ENCODE measurements around the gene BTG3. TPM values are rescaled to one million over a fixed set of nuclear protein-coding genes. Genes with fewer than 3 reads are reported as not detected.
A peak's percentile ranks its signal among the peaks of the same experiment; 100 is the strongest.

The BTG3 gene
- total RNA-seq, 2 donors from 2014 or later: 21.6 to 25.2 TPM

DNA sequence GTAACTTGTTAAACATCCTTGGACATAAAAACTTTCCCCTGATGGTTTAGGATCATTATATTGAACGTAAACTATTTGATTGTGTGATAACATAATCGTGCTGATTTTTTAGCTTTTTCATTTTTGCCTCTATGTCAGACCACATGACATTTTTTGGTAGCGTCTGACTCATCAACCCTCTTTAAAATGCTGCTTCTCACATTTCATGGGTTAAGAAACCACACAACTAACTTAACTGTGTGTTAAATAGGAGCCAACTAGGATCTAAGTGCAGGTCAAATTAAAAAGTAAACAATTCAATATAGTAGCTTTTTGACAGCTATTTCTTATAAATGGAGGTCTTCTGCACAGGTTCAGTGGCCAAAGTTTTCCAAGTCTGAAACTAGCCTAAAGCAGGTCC is 9.8 kb downstream of the BTG3 start:
- DNase-seq (no peak), ATAC-seq (no peak)
- intact Hi-C loops (cut with DNase I, micrococcal nuclease): no loop called here

DNA sequence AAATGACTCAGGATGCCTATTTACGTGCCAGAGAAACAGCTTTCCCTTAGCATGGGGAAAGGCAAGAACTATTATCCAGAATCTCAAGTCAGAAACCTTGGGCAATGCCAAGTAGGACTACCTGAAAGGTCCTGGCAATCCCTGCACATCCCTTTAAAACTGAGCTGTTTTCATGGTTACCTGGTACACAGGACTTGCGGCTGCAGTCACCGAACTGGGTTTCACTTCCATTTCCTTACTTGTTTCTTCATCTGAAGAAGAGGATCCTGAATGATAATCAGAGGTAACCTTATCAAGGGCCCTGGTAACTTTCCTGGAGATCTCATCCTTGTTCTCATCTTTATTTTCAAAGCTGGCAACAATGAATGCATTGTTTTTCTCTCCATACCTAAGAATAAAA is 14.3 kb downstream of the BTG3 start:
- ATAC-seq: no peak
- intact Hi-C loops (cut with DNase I, micrococcal nuclease): no loop called here
- DNase-seq: no peak

DNA sequence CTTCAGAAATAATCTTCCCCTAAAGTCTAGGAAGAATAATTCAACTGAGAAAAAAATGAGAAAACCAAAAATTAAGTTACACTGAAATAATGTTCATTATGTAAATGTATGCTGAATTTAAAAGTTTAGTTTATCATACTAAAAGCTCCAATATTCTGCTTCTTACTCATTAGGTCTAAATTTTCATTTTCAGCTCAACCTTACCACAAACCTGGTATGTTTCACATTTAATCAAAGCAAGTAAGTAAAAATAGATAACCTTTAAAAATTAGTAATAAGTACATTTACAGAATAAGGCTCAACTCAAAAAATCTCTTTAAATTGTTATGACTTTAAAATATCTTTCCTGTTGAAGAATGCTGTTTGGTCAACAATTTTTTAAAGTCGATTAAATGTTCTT is 15.0 kb downstream of the BTG3 start:
- no peak for ATAC-seq
- intact Hi-C loops (cut with DNase I, micrococcal nuclease): no loop called here
- no peak for DNase-seq

DNA sequence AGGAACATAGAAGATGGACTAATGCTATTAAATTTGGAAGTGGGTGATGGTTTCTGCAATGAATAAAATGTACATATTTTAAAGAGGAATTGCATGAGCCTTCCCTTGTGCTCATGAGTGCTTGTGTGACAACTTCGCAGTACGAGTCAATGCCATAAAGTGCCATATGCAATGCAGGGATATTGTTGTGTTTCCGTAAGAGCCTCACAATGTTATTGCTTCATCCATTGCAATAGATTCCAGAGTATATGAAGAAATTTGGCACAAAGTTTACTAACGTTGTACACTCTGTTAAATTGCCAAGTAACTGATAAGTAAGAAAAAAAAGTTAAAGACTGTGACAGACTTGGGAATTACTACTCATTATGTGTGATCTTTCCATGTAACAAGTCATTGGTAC is 22.3 kb downstream of the BTG3 start:
- ATAC-seq (peak; percentile 60), DNase-seq (no peak)
- intact Hi-C loops (cut with DNase I, micrococcal nuclease): no loop called here

DNA sequence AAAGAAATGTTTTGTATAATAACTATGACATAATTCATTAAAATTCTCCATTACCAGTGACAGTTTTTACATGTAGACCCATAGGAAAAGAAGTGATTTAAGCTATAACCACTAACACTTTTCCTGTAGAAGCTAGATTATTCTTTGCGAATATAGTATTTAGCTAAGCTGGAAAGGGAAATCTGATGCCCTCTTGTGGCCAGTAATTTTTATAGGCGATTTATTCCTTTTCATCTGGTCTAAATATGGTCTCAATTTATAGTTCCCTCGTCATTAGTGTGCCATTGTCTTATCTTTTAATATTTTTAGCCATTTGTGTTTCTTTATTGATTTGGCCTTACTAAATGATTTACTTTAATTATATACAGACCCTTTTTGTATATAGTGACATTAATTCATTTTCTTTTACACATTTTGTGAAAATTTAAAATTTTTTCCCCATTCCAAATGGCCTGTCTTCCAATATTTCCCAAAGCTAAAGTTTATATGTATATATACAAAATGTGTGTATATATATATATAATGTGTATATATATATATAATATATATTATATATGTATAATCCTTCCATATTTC is 26.7 kb downstream of the BTG3 start:
- intact Hi-C loops (cut with DNase I, micrococcal nuclease): no loop called here
- ATAC-seq (peak; percentile 56), DNase-seq (no peak)

DNA sequence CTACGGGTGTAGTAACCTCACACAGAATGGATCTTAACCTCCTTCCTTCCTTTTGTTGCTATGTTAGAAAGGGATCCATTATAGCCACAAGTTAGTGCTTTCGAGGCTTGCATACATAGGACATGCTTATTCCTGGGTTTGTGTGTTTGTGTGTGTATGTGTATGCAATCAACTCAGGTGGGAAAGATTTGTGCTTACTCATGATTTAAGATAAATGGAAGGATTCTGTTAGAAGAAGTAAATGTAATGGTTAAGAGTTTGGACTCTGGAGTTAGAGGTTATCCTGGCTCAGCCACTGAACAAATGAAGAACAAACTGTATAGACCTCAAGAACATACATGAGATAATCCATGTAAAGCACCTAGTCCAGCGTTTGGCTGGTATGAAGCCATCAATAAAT is 28.8 kb downstream of the BTG3 start:
- no peak for DNase-seq
- ATAC-seq: no peak
- intact Hi-C loops (cut with DNase I, micrococcal nuclease): loop anchor here in 1 of 2 donors (5.0 kb wide), 1 partner anchor 197 kb away; no protein-coding TSS in a partner anchor

DNA sequence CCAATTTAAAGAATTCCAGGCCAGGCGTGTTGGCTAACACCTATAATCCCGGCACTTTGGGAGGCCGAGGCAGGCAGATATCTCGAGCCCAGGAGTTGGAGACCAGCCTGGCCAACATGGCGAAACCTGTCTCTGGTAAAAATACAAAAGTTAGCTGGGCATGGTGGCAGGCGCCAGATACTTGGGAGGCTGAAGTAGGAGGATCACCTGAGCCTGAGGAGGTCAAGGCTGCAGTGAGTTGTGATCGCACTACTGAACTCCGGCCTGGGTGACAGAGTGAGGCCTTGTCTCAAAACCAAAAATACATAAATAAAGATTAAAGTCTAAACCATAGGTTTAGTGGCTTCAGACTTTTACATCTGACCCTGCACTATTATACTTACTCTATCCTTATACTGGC is 32.4 kb downstream of the BTG3 start:
- no peak for DNase-seq
- no peak for ATAC-seq
- intact Hi-C loops (cut with DNase I, micrococcal nuclease): loop anchor here in 1 of 2 donors (5.0 kb wide), 1 partner anchor 193 kb away; no protein-coding TSS in a partner anchor

DNA sequence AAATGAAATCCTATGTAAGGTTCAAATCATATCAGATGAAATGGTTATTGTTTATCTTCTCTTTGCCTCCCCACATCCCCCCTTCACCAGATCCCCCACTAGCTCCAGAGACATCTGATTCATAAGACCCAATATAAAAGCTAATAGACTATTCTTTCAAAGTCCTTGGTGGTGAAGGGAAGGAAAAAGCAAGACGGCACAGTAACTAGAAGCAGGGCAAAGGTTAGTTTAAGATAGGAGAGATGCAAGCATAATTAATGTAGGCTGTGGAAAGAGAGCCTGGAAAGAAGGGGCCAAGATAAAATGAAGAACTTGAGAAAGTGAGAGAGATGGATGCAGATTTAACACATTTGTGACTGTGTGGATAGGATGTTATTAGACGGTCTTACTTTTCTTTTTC is 33.8 kb downstream of the BTG3 start:
- DNase-seq: no peak
- intact Hi-C loops (cut with DNase I, micrococcal nuclease): no loop called here
- ATAC-seq: peak; percentile 35

DNA sequence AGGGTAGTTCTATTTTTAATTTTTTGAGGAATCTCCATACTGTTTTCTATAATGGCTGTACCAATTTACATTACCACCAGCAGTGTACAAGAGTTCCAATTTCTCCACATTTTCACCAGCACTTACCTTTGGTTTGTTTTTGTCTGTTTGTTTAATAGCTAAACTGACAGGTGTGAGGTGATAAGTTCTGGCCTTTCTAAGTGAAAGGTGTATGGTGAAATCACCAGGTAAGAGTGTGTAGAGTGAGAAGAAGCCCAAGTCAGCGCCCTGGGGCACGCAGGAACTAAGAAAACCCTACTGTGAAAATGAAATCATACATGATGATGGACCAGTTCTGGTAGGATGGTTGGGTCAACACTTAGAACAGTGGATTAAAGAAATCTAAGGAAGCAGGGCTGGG is 34.5 kb downstream of the BTG3 start:
- intact Hi-C loops (cut with DNase I, micrococcal nuclease): no loop called here
- DNase-seq (no peak), ATAC-seq (peak; percentile 50)

DNA sequence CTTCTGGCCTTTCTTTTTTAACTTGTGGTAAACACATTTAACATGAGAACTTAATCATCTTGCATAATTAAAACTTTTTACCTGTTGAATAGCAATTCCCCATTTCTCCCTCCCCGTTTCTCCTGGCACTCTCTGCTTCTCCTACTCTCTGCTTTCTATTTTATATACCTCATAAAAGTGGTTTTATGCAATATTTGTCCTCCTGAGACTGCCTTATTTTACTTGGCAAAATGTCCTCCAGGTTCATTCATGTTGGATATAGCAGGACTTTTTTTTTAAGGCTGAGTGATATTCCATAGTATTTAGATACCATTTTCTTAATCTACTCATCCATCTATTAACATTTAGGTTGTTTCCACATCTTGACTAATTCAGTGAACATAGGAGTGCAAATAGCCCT is 35.0 kb downstream of the BTG3 start:
- intact Hi-C loops (cut with DNase I, micrococcal nuclease): no loop called here
- DNase-seq (no peak), ATAC-seq (peak; percentile 84)

DNA sequence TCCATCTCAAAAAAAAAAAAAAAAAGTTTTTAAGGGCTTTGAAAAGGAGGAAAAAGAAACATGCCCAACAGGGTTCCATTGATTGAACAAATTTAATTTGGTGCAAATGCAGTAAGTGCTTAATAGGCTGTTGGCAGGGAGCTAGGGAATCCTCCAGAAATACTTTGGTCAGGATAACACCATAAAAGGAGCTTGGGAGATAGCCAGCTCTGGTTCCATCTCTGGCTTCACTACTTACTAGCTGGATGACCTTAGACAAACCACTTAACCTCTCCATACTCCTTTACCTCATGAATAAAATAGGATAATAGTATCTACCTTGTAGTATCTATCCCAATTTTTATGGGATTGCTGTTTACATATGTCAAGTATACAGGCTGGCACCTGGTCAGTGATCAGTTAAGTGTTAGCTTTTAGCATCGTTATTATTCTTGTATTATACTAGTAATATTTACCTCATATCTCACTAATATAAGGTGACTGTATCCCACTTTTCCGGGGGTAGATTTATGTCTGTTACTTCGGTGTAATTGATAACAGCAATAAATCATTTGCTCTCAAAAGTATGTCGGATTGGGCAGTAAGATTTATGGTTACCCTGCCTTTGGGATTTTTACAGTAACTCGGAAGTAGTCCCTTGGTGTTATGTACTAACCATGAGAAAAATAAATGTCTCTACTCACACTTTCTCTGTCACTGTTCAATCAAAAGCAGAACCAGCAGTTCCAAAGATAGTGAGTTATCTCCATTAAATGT is 36.4 kb downstream of the BTG3 start:
- intact Hi-C loops (cut with DNase I, micrococcal nuclease): no loop called here
- peak; percentile 21 for ATAC-seq
- DNase-seq: no peak

DNA sequence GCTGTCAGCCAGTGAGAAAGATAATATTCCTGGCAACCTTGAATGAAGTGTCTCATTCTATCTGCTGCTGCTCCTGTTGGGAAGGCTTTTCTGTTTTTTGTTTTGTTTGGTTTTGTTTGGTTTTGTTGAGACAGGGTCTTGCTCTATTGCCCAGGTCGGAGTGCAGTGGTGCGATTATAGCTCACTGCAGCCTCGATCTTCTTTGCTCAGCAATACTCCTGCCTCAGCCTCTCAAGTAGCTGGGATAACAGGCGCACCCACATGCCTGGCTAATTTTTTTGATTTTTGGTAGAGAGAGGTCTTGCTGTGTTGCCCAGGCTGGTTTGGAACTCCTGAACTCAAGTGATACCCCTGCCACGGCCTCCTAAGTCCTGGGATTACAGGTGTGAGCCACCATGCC is 37.6 kb downstream of the BTG3 start:
- ATAC-seq (no peak), DNase-seq (no peak)
- intact Hi-C loops (cut with DNase I, micrococcal nuclease): no loop called here

DNA sequence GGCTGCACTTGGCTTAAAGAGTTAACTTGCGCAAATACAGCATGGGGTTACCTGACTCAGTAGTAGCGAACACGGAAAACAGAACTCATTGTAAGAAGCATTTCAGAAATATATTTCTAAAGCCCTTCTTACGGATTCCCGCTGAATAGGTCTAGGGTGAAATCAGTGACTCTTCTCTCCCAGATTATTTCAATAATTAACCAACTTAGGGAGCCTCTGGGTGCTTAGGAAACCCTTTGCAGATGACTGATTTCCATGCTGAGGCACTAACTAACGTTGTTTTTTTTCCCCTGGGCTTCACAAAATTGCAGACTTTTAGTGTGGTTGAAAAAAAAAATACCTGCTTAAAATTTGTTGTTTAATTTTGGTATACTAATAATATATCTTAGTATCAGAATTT is 40.3 kb downstream of the BTG3 start:
- intact Hi-C loops (cut with DNase I, micrococcal nuclease): no loop called here
- DNase-seq (no peak), ATAC-seq (no peak)

DNA sequence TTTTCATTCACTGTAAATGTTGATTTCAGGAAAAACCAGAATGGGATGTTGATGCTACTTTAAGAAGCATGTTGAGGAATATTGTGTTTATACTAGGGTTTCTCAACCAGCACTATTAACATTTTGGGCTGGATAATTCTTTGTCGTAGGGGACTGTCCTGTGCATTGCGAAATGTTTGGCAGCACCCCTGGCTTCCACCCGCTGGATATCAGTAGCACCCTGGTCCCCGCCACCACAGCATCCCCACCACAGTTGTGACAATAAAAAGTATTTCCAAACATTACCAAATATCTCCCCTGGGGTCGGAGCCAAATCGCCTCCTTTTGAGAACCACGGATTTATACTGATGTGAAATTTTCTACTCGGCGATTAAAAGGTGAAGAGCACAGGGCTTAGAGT is 41.9 kb downstream of the BTG3 start:
- intact Hi-C loops (cut with DNase I, micrococcal nuclease): no loop called here
- DNase-seq: no peak
- no peak for ATAC-seq

DNA sequence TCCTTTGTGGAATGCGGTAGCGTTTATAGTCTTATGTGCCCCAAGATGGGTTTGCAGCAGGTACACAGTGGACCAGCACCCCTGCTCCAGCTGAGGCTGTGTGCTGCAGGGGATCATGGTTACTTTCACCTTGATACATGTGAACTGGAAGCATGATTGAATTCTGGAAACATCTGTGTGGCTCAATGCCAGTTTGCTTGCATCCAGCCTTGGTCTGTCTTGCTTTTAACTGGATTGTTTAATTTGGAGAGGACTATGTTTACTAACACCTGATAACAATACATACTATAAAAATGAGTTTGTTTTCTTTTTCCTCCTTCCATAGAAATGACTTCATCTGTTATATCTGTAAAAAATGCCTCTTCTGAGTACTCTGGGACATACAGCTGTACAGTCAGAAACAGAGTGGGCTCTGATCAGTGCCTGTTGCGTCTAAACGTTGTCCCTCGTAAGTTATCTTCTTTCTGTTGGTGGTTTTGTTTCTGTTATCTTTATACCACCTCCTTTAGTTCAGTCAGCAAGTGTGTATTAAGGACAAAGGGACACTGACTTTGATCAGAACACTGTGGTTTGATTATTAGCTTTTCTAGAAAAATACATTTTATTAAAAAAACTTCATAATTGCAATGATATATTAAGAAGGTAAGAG is 52.2 kb downstream of the BTG3 start:
- DNase-seq: no peak
- no peak for ATAC-seq
- intact Hi-C loops (cut with DNase I, micrococcal nuclease): no loop called here

DNA sequence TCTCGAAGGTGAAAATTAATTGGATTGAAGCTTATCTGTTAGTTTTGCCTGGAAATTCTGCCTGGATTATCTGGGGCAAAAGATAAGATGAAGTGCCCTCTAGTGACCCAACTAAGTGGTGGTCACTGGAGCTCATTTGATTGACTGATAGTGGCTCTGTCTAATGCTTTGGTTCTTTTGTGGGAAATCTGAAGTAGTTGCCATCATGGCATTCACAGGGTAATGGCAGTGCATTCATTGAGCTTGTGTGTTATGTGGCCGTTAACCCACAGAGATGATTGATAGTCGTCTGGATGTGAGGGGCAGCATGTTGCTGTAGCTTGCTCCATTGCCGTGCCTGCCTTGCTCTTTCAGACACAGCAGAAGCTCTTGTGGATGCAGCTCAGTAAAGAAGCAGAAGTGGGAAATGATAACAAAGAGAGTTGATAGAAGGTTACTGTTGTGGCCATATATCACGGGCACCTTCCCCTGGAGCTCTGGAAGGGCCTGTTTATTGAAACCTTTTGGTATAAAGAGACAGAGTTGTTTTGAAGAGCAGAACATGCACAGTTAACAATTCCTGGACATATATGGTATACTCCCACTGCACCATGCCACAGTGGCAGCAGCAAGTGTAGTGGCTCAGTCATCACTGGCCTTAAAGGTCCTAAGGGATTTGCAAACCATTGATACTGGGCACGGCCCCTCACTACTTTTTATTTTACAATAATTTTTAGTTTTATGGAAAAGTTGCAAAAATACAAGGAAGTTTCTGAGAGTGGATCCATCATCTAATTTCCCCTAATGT is 57.8 kb downstream of the BTG3 start:
- intact Hi-C loops (cut with DNase I, micrococcal nuclease): no loop called here
- ATAC-seq (peak; percentile 59), DNase-seq (no peak)

DNA sequence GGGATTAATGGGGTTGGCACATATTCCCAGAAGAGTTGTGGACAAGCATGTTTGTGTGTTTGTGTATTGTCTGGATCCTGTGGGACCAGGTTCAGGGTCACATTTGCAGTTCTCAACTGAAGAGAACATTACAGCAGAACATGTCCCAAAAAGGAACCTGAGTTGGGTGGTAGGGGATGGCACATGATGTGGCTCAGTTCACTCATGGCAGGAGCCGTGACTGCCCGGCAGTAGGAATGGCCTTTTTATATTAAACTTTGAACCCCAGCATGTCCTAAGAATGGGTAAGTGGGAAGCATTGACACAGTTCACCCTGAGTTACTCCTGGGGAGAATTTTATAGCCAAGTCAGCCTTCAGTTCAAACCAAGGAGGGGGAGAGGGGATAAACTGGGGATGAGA is 58.6 kb downstream of the BTG3 start:
- intact Hi-C loops (cut with DNase I, micrococcal nuclease): no loop called here
- no peak for ATAC-seq
- no peak for DNase-seq

DNA sequence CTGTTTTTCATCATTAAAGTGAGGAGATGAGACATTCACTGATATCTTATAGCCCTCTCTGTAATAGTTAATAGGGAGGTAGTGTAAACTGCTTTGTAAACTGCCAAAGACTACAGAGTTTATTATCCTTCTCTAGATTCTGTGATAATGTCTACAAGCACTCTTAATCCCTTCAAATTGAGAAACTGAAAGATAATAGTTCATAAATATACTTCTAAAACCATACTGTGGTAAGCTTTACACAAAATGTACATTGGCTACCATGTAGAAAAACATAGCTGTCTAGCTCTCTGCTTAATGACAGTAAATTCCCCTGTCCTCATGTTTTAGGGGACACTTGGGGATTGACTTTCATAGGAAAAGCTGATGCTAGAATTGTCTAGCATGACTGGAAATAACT is 60.3 kb downstream of the BTG3 start:
- intact Hi-C loops (cut with DNase I, micrococcal nuclease): no loop called here
- no peak for DNase-seq
- no peak for ATAC-seq

DNA sequence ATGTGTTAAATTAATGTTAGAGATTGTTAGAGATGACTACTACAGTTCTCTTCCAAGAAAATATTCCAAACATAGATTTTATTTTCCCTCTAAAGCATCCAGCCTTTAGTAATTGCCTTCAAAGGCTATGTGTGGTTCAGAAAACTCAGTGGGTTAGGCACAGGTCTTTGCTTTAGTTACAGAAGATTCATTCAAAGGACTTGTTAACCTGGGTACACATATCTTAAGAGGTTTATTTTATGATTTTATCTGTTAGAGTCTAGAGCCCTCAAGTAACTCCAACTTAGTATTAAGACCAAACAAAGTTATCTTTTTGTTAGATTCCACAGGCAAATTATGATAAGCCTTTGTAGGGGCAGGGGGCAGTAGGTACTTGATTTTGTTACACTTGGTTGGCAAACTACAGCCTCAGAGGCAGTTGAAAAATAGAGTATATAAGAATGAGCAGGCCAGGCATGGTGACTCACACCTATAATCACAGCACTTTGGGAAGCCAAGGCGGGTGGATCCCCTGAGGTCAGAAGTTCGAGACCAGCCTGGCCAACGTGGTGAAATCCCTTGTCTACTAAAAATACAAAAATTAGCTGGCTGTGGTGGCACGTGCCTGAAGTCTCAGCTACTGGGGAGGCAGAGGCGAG is 61.9 kb downstream of the BTG3 start:
- intact Hi-C loops (cut with DNase I, micrococcal nuclease): no loop called here
- DNase-seq (no peak), ATAC-seq (no peak)

Data from left colon (tissue), 2 donors.